Glomerular visceral epithelial cell (primary cell): Measurements from ENCODE around the gene SNIP1.
"Not testable (repeated sequence)": the region's sequence is repeated elsewhere in the genome, so short reads cannot be mapped to it uniquely, and the experiment has no call there.

ENCODE experiments used
- DNase-seq: peaks from one replicate; pipeline ENCODE4 v3.0.0-alpha.2; 2016; ENCODE audit errors: extremely low spot score

The SNIP1 gene, protein sequence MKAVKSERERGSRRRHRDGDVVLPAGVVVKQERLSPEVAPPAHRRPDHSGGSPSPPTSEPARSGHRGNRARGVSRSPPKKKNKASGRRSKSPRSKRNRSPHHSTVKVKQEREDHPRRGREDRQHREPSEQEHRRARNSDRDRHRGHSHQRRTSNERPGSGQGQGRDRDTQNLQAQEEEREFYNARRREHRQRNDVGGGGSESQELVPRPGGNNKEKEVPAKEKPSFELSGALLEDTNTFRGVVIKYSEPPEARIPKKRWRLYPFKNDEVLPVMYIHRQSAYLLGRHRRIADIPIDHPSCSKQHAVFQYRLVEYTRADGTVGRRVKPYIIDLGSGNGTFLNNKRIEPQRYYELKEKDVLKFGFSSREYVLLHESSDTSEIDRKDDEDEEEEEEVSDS

DNA sequence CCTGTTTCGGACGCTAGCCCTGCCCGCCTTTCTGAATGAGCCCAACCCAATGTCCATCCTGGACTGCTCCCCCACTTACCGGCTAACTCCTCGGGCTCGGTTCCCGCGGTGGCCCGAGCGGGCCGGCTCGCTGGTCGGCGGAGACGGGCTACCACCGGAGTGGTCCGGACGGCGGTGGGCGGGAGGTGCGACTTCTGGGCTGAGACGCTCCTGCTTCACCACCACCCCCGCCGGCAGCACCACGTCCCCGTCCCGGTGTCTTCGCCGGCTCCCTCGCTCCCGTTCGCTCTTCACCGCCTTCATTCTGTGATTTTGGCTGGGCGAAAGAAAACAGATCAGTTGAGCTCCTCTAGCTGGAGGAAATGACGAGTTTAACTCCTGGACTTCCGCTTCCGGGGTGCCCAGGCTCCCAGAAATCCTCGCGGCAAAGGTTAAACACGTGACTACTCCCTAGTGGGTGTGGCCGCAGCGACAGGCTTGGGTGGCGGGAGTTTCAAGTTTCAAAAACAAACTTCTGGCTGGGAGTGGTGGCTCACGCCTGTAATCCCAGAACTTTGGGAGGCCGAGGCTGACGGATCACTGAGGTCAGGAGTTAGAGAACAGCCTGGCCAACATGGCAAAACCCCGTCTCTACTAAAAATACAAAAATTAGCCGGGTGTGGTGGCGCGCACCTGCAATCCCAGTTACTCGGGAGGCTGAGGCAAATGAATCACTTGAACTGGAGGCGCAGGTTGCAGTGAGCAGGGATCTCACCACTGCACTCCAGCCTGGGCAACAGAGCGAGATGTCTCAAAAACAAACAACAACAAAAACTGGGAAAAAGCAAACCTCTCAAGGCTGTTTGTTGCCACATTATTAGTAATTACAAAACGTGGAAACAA, at the start of gene SNIP1:
Gene SNIP1 (minus strand): TSS at position 367 of the 882 bp plus-strand sequence. CDS start 64 bp downstream, at position 303.
- DNase-seq: peak; percentile 86

- DNase-seq: peak; percentile 39
These were observed 48.9 kb upstream of the SNIP1 start for GRCh38 chr1:37602750-37603694.

GRCh38 chr1:37601441-37601840, 47.3 kb upstream of the SNIP1 start:
- DNase-seq: no peak

DNA sequence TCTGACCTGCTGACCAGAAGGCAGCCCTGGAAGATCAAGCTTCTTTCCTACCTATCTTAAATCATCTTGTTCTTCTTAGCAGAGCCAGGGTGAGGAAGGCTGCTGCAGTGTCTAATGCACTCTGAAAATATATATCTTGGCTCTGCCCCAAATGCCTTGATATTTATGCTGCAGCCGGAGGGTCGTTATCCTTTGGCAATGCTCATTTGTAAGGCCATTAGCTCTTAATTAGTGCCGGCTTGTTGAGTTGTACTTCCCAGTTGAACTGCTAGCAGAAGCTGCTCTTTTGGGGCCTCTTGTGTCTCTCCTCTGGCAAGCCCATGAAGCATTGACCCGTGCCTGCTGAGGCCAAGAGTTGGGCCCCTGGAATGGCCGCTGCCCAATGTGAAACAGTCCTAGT, 45.8 kb upstream of the SNIP1 start:
- no peak for DNase-seq

DNA sequence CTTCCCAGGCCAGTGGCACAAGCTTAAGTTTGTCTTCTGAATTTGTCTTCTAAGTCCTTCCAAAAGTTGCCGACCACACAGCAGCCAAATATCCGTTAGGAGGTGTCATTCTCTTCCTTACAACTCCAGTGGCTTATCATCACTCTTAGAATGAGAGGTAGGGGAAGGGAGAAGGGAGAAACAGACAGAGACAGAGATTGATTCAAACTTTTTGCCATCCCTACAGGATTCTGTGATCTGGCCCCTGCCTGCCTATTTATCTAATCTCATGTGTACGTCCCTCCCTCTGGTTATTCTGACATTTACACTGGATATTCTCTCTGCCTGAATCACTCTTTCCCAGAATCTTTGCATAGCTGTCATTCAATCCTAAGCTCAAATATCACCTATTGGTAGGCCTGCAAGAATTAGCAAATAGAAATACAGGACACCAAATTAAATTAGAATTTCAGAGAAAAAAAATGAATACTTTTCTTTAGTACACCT, 42.1 kb upstream of the SNIP1 start:
- DNase-seq: no peak

GRCh38 chr1:37595440-37596181, 41.5 kb upstream of the SNIP1 start, which contains the start of gene GNL2:
Gene GNL2, minus strand, starts transcription at chr1:37595937. Its CDS starts 115 bp downstream, at chr1:37595822.
- DNase-seq: peak; percentile 94

DNA sequence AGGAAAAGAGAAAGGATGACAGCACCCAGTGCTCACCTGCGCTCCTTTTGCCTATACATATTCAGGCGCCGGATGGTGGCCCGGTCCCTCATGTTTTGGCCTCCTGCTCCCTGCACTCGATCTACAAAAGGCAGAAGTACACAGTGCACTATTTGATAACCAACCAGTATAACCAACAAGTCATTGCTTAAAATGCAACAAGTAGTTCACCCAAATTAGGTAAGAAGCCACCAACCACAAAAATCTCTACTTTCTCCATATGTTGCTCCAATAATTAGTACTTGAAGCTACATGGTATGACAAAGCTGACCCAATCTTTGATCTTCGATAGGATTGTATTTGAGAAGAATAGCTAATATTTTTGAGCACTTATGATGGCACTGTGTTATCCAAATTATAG, 39.6 kb upstream of the SNIP1 start:
- no peak for DNase-seq

DNA sequence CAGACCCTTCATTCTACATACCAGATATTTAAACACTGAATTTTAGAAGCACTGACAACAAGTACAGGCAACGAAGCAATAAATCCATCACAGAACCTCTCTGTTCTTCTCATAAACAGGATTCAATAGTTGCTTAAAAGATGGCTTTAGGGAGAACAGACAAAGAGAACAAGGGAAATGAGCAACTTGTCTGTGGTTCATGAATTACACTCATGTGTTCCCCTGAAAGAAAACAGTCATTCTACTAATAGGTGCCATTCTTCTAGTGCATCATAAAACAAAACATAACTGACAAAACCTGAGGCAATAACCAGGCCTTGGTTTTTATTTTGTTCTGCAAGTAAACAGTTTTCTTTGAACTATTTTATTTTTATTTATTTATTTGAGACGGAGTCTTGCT, 34.8 kb upstream of the SNIP1 start:
- DNase-seq: no peak

- DNase-seq: not testable (repeated sequence)
These were observed 30.5 kb upstream of the SNIP1 start for GRCh38 chr1:37584544-37584943.

DNA sequence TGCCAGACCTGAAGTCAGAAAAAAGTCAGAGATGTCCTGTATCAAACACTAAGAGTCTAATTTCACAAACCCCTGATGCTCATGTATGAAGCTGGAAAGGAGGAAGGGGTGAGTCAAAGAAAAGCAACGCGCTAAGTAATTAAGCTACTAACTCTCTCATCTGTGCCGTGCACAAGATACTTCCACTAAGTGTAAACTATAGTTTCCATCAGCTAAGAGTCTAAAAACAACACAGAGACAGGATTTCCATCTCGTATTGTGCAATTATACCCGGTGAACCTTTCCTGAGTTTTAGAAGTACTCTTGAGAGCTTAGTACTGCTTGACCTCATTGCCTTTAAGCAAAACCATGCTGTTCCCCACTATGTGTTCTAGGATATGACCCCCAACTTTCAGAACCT, 21.6 kb upstream of the SNIP1 start:
- DNase-seq: no peak

GRCh38 chr1:37574834-37575480, 20.9 kb upstream of the SNIP1 start:
- no peak for DNase-seq

GRCh38 chr1:37570528-37571334, 16.6 kb upstream of the SNIP1 start:
- DNase-seq: no peak

DNA sequence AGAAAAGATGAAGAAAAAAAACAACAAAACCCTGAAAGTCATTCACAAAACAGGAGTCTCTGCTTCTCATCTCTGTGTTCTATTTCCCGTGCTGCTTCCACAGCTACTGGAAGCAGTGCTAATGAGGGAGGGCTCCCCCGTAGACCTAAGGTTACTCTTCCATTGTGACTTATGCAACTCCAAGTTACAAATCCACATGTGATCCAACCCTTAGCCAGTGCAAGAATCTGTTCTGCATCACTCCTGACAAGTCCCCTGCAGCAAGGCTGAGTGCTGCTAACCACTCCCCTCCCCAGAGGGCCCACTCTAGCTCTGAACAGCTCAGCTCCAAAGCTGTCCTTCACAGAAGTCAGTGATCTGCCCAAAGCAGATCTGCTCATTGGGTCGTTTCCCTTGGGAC, 12.9 kb upstream of the SNIP1 start:
- no peak for DNase-seq

DNA sequence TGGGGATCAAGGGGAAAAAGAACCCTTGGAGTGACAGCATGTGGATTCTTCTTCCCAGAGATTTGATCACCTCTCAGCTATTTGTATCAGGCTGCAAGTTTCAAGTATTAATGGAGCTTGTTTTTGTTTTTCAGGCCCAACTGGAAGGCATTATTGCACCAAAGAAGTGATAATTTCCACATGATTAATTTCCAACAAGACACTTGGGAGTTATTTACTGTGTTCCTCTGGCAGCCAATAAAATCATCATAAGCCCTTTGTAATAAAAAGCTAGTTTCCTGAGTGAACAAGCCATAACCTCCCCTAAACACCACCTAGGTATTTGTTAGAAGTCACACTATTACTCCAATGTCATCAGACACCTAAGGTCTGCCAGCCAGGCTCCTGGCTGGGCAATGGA, 10.8 kb upstream of the SNIP1 start:
- no peak for DNase-seq

GRCh38 chr1:37562984-37563383, 8.9 kb upstream of the SNIP1 start:
- DNase-seq: no peak

GRCh38 chr1:37561133-37562132, 7.3 kb upstream of the SNIP1 start:
- peak; percentile 16 for DNase-seq

- no peak for DNase-seq
These were observed 6.5 kb upstream of the SNIP1 start for GRCh38 chr1:37560401-37561132.
